ENCODE data around the gene IL31RA.

DNA sequence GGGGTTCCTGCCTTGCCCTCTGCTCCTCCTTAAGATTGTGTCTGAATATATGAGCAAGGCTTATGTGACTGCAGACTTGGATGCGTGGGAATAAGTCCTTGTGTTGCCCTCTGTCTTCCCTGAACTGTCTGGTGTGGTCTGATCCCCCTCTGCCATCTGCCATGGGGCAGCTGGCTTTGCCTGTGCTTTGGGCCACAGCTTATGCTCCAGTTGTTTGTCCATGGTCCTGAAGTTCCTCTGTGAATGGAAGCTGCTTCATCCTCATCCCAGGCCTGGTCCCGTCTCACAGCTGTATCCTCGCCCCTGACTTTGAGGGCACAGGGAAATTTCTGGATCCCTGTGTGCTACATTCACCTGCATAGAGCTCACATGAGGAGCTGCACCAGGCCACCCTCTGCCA lies 14.7 kb downstream of the IL31RA start:
- TF ChIP-seq, protein P1, sequence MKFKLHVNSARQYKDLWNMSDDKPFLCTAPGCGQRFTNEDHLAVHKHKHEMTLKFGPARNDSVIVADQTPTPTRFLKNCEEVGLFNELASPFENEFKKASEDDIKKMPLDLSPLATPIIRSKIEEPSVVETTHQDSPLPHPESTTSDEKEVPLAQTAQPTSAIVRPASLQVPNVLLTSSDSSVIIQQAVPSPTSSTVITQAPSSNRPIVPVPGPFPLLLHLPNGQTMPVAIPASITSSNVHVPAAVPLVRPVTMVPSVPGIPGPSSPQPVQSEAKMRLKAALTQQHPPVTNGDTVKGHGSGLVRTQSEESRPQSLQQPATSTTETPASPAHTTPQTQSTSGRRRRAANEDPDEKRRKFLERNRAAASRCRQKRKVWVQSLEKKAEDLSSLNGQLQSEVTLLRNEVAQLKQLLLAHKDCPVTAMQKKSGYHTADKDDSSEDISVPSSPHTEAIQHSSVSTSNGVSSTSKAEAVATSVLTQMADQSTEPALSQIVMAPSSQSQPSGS (CRISPR knock-in tag; IDR thresholded peaks at IDR 0.05; ENCODE audit: borderline replicate concordance, low read depth): no peak
- TF ChIP-seq, protein P2, sequence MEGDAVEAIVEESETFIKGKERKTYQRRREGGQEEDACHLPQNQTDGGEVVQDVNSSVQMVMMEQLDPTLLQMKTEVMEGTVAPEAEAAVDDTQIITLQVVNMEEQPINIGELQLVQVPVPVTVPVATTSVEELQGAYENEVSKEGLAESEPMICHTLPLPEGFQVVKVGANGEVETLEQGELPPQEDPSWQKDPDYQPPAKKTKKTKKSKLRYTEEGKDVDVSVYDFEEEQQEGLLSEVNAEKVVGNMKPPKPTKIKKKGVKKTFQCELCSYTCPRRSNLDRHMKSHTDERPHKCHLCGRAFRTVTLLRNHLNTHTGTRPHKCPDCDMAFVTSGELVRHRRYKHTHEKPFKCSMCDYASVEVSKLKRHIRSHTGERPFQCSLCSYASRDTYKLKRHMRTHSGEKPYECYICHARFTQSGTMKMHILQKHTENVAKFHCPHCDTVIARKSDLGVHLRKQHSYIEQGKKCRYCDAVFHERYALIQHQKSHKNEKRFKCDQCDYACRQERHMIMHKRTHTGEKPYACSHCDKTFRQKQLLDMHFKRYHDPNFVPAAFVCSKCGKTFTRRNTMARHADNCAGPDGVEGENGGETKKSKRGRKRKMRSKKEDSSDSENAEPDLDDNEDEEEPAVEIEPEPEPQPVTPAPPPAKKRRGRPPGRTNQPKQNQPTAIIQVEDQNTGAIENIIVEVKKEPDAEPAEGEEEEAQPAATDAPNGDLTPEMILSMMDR (IDR thresholded peaks at IDR 0.05): no peak
- TF ChIP-seq ZNF121 (CRISPR knock-in tag; IDR thresholded peaks at IDR 0.05): no peak
- TF ChIP-seq TEAD4 (CRISPR knock-in tag; IDR thresholded peaks at IDR 0.05): no peak
- no peak for TF ChIP-seq TCF7 (CRISPR knock-in tag; IDR thresholded peaks at IDR 0.05; ENCODE audit: low read depth)
- TF ChIP-seq ESRRA (CRISPR knock-in tag; IDR thresholded peaks at IDR 0.05; ENCODE audit: borderline replicate concordance): no peak
- TF ChIP-seq SP1 (CRISPR knock-in tag; conservative IDR thresholded peaks at IDR 0.05): no peak
- no peak for TF ChIP-seq JUN (CRISPR knock-in tag; IDR thresholded peaks at IDR 0.05)
- no peak for TF ChIP-seq SOX15 (CRISPR knock-in tag; IDR thresholded peaks at IDR 0.05)
- TF ChIP-seq, protein P3, sequence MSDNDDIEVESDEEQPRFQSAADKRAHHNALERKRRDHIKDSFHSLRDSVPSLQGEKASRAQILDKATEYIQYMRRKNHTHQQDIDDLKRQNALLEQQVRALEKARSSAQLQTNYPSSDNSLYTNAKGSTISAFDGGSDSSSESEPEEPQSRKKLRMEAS (CRISPR knock-in tag; IDR thresholded peaks at IDR 0.05): no peak
- no peak for TF ChIP-seq ZNF138 (CRISPR knock-in tag; conservative IDR thresholded peaks at IDR 0.05)
- no peak for TF ChIP-seq FOXK1 (CRISPR knock-in tag; IDR thresholded peaks at IDR 0.05)
- TF ChIP-seq, protein P4, sequence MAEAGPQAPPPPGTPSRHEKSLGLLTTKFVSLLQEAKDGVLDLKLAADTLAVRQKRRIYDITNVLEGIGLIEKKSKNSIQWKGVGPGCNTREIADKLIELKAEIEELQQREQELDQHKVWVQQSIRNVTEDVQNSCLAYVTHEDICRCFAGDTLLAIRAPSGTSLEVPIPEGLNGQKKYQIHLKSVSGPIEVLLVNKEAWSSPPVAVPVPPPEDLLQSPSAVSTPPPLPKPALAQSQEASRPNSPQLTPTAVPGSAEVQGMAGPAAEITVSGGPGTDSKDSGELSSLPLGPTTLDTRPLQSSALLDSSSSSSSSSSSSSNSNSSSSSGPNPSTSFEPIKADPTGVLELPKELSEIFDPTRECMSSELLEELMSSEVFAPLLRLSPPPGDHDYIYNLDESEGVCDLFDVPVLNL (CRISPR knock-in tag; IDR thresholded peaks at IDR 0.05; ENCODE audit: borderline replicate concordance, low read depth): no peak
- TF ChIP-seq ZNF232 (CRISPR knock-in tag; IDR thresholded peaks at IDR 0.05): no peak

Measured in WTC11 (cell line).